ENCODE data around the gene PNPLA3.

PNPLA3 gene

DNA sequence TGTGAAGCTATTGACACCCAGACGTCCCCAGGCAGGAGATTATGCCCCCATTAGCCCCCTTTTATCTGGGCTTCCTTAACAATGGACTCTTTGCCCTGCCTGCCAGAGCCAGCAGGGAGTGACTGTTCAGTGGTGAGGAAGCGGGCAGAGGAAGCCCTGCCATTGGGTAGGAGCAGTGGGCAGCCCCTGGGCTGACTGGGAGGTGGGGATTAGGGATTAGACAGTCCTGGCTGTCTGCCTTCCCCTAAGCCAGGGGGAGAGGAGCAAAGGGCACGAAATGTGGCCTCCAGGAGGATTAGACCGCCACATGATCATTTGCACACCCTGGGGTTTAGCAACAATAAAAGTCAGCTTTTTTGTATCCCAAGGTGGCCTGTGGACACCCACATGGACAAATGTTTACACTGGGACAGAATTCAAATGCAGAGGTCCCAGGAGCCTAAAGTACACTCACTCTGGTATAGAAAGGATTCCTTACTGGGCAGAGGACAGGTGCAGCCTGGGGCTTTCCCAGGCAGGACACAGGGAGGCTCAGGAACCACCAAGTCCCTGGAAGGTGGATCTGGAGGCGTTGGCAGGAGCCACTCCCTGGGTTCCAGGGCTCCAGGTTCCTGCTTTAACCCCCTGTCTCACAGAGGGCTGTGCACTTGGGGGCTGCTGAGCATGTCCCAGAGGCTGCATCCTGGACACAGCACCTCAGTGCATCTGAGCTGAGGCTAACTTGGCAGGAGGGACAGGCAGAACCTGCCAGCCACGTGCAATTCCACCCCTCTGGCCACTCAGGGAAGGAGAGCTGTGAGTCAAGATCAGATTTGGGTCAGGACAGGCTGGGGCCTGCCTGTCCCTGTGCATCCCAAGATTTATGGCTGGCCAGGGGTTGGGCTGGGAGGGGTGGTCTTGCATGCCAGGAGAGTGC, 2.1 kb downstream of the PNPLA3 start:
- DNase-seq, result no peak

DNA sequence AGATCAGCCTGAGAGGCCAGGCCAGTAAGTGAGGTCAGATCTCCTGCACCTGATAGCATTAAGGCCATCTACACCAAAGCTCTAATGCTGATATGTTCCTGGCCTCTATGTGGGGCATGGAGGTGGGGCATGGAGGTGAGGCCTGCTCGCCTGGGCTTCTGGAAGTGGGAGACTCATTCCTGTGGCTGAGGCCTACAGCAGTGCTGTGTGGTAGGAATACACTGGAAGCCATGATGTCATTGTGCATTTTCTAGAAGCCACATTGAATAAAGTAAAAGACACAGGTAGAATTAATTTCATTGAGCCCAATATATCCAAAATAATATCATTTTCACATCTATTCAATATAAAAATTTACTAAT, 2.7 kb downstream of the PNPLA3 start:
- no peak for DNase-seq

DNA sequence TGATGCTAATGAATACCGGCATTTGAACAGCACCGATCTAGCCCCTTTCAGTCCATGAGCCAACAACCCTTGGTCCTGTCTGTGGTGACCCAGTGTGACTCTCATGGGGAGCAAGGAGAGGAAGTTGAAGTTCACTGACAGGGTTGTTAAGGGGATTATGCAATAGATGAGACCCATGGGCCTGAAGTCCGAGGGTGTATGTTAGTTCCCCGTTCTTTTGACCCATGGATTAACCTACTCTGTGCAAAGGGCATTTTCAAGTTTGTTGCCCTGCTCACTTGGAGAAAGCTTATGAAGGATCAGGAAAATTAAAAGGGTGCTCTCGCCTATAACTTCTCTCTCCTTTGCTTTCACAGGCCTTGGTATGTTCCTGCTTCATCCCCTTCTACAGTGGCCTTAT, 4.9 kb downstream of the PNPLA3 start:
- no peak for DNase-seq

- DNase-seq, result no peak
Observed at GRCh38 chr22:43928908-43929307, 5.3 kb downstream of the PNPLA3 start.

- no peak for DNase-seq
Observed at GRCh38 chr22:43931771-43932170, 8.2 kb downstream of the PNPLA3 start.

DNA sequence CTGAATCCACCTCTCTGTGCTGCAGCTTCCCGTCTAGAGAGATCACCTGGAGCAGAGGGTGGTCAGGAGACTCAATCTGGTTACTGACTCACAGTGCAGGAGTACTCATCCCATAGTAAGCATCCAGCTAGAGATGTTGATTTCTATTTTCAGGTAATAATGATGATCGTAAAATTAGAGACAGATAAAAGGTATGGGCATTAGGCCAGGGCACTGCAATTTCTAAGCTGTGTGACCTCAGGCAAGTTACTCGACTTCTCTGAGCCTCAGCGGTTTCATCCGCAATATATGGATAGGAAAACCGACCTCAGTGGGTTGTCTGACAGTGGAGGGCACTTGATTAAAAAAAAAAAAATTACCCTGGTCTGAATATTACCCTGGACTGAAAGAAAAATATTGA, 17.8 kb downstream of the PNPLA3 start:
- no peak for DNase-seq

DNA sequence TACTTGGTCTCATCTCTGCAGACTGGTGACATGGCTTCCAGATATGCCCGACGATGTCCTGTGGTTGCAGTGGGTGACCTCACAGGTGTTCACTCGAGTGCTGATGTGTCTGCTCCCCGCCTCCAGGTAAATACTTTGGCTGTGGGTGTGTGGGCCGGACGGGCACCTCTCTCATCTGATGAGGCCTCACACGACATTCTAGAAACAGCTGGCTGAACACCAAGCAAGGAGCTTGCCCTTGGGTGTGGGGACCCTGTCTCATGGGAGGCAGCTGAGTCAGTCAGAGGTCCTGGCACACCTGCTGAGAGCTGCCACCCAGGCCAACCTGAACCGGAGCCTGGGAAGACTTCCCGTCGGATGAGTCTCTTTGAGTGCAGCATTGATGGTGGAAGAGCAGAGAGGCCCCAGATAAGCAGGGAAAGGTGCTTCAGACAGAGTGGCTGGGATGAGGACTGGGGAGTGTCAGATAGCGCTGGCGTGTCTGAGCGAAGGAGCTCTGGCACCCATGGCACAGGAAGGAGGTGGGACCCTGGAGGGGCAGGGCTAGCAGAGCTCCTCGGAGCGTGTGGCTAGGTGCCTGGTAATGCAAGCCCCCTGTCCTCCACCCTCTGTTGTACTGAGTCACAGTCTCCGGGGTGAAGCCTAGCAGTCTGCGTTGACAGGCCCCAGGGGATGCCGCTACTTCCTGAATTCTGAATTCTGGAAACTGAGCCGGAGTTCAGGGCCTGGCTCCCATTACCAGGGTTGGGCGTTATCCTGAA, 21.2 kb downstream of the PNPLA3 start:
- no peak for DNase-seq

GRCh38 chr22:43945632-43946383, 22.2 kb downstream of the PNPLA3 start:
- no peak for DNase-seq

DNA sequence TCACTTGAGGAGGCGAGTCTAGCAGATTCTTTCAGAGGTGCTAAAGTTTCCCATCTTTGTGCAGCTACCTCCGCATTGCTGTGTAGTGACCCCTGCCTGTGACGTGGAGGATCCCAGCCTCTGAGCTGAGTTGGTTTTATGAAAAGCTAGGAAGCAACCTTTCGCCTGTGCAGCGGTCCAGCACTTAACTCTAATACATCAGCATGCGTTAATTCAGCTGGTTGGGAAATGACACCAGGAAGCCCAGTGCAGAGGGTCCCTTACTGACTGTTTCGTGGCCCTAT, 22.7 kb downstream of the PNPLA3 start:
- no peak for DNase-seq

GRCh38 chr22:43948836-43949406, 25.3 kb downstream of the PNPLA3 start:
- no peak for DNase-seq

- DNase-seq, result no peak
Observed at GRCh38 chr22:43951391-43951790, 27.8 kb downstream of the PNPLA3 start.

- DNase-seq, result no peak
Observed at GRCh38 chr22:43951966-43952365, 28.4 kb downstream of the PNPLA3 start.

DNA sequence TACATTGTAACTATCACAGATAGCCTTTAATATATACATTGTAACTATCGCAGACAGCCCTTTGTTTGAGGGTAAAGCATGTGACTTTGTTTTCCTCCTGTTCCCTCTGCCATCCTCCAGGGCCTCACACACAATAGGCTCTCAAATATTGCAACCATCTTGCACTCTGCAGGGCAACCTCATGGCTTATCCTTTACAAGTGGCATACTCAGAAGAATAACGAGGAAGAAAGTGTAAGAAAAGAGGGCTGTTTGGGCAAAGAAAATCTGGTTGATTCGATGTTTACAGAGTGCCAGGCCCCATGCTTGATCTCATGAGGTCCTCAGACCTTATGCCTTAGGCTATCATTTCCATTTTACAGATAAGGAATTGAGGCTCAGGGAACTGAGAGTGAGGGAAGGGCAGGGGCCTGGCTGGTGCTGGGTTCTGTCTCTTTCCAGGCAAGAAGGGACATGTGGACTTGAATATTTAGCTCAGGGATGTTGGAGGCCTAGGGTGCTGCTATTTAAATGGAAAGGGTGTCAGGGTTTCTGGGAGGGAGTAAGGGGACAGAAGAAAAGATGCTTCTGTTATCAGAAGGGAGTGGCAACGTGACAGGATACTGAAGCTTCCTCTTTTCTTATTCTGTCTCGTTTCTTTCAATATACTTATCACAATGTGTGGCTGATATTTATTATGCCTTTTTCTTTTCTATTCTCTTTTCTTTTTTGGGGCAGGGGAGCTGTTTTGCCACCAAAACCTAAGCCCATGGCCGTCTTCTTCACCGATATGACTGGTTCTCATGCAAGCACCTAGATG, 30.6 kb downstream of the PNPLA3 start:
- DNase-seq, result no peak

GRCh38 chr22:43955040-43955882, 31.7 kb downstream of the PNPLA3 start, which contains the start of gene SAMM50:
SAMM50 (plus strand) TSS chr22:43955442; CDS start chr22:43955578, 136 bp downstream.
- peak; percentile 29 for DNase-seq

- DNase-seq, result no peak
Observed at GRCh38 chr22:43955883-43956782, 32.5 kb downstream of the PNPLA3 start.

DNA sequence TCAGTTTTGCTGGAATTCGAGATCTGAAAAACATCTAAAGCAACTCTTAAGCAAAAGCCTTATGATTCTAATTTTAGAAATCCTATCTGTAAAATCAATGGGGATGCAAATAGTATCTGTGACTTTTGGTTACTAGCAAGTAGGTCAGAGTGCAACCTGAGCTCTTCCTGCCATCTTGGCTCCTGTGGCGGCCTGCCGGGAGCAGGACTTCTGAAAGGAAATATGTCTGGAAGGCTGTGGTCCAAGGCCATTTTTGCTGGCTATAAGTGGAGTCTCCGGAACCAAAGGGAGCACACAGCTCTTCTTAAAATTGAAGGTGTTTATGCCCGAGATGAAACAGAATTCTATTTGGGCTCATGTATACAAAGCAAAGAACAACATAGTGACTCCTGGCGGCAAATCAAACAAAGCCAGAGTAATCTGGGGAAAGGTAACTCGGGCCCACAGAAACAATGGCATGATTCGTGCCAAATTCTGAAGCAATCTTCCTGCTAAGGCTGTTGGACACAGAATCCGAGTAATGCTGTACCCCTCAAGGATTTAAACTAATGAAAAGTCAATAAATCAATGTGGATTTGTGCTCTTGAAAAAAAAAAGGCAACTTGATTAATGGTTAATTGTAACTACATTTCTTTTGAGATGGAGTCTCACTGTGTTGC, 33.3 kb downstream of the PNPLA3 start:
- DNase-seq, result no peak

DNA sequence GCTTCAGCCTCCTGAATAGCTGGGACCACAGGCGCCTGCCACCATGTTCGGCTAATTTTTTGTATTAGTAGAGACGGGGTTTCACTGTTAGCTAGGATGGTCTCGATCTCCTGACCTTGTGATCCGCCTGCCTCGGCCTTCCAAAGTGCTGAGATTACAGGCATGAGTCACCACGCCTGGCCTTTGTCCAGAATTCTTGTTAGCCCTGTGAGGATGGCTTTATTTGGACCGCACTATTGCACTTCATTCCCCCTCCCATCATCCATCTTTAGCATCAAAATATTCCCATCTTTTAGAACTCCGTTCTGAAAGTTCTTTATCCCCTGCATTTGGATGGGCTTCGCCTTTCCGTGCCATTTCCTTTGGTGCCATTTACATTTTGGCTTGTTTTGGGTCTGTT, 34.3 kb downstream of the PNPLA3 start:
- no peak for DNase-seq

GRCh38 chr22:43964314-43964857, 40.8 kb downstream of the PNPLA3 start:
- no peak for DNase-seq

- DNase-seq, result no peak
Observed at GRCh38 chr22:43967069-43967468, 43.5 kb downstream of the PNPLA3 start.
